WTC11 (cell line): ENCODE measurements around the gene GLIPR1L2.

Experiments used
- ATF2 ChIP-seq: sonication (generic); formaldehyde crosslinking; IDR thresholded peaks from 2 replicates; pipeline ENCODE4 v1.8.1; 2022; ENCODE audit warnings: low read depth, missing genetic modification reagents, borderline replicate concordance
- CTCF ChIP-seq: fragments of 200-600 bp; IDR thresholded peaks from 2 replicates; pipeline ENCODE4 v1.8.0; 2022; ENCODE audit warnings: antibody characterized with exemption
- HMGXB4 ChIP-seq: sonication (generic); formaldehyde crosslinking; IDR thresholded peaks from 2 replicates; pipeline ENCODE4 v1.8.1; 2023; ENCODE audit warnings: mild to moderate bottlenecking, moderate library complexity, missing genetic modification reagents
- NFYB ChIP-seq: sonication (generic); formaldehyde crosslinking; conservative IDR thresholded peaks from 2 replicates; pipeline ENCODE4 v1.8.0; 2022; ENCODE audit warnings: low read depth, missing genetic modification reagents
- PRDM15 ChIP-seq: sonication (generic); formaldehyde crosslinking; IDR thresholded peaks from 2 replicates; pipeline ENCODE4 v1.8.0; 2022; ENCODE audit warnings: missing genetic modification reagents
- TCF7 ChIP-seq: sonication (generic); formaldehyde crosslinking; IDR thresholded peaks from 2 replicates; pipeline ENCODE4 v1.8.0; 2022; ENCODE audit warnings: mild to moderate bottlenecking, low read depth, missing genetic modification reagents, moderate library complexity
- TEAD4 ChIP-seq: sonication (generic); formaldehyde crosslinking; IDR thresholded peaks from 2 replicates; pipeline ENCODE4 v1.8.0; 2022; ENCODE audit warnings: mild to moderate bottlenecking, missing genetic modification reagents
- USF1 ChIP-seq: sonication (generic); formaldehyde crosslinking; IDR thresholded peaks from 2 replicates; pipeline ENCODE4 v1.8.0; 2022; ENCODE audit warnings: mild to moderate bottlenecking, missing genetic modification reagents
- USF2 ChIP-seq: sonication (generic); formaldehyde crosslinking; IDR thresholded peaks from 2 replicates; pipeline ENCODE4 v1.8.1; 2023; ENCODE audit warnings: mild to moderate bottlenecking, missing genetic modification reagents, moderate library complexity
- ZNF423 ChIP-seq: fragments of 250-450 bp; sonication (Bioruptor Pico); IDR thresholded peaks from 2 replicates; pipeline ENCODE4 v2.1.2; 2022; ENCODE audit warnings: mild to moderate bottlenecking, moderate library complexity

GRCh38 chr12:75389061-75389460, 1.8 kb upstream of the GLIPR1L2 start:
- TF ChIP-seq CTCF (no peak), USF1 (CRISPR knock-in tag) (no peak), PRDM15 (CRISPR knock-in tag) (no peak), ATF2 (CRISPR knock-in tag) (no peak), TCF7 (CRISPR knock-in tag) (no peak), TEAD4 (no peak), ZNF423 (CRISPR knock-in tag) (no peak), NFYB (CRISPR knock-in tag) (no peak), HMGXB4 (CRISPR knock-in tag) (no peak), USF2 (CRISPR knock-in tag) (no peak)
